HCT116 (cell line): ENCODE data around the gene SPSB3. TPM values are rescaled to one million over a fixed set of nuclear protein-coding genes. Genes with fewer than 3 reads are reported as not detected.

Source experiments
- ATAC-seq: fragments of 200-7000 bp; cut with Tn5 transposase; 2 replicates; pipeline ENCODE4 v1.9.1; 2020; ENCODE audit warnings: mild to moderate bottlenecking, moderate library complexity
- BruUV-seq: library from RNA; stranded (reverse); fragments of 400-500 nt; replicated peaks from 2 replicates; lab custom pipeline; 2021; lab: Mats Ljungman, UMichigan
- CTCF ChIA-PET: fragments of 300-600 bp; sonication (Branson Sonifier 250); formaldehyde crosslinking; loops from one replicate; lab custom pipeline; 2021; ENCODE audit warnings: antibody characterized with exemption; lab: Charles Lee
- POLR2A ChIA-PET: fragments of 300-600, 350-600 bp; sonication (Branson Sonifier 250); formaldehyde crosslinking; loops from one replicate; lab custom pipeline; 2021; ENCODE audit warnings: antibody characterized with exemption; lab: Charles Lee
- RAD21 ChIA-PET, 2 experiments: fragments of 300-600 bp; sonication (Branson Sonifier 250); formaldehyde crosslinking; loops; one replicate each; lab custom pipeline; 2023; ENCODE audit warnings: low total read pairs in 2 of 2; ENCODE audit not compliant: uncharacterized antibody in 2 of 2, unreplicated experiment in 2 of 2, low non-redundant PET in 1 of 2; lab: Charles Lee
- DNase-seq: peaks from one replicate; pipeline ENCODE4 v3.0.0-alpha.2; 2010; ENCODE audit warnings: low read depth, low spot score
- H2AFZ ChIP-seq: fragments of 200-600 bp; shearing (Covaris generic), sonication (generic); 2 replicates; pipeline ENCODE4 v1.6.1; 2017; ENCODE audit warnings: low read depth, mixed run types, mixed read lengths, antibody characterized with exemption, low read length; ENCODE audit not compliant: poor library complexity, severe bottlenecking
- H3K27ac ChIP-seq: 2 replicates; pipeline ENCODE4 v1.5.1; 2012; ENCODE audit warnings: low read depth, low read length
- H3K27me3 ChIP-seq: fragments of 200-600 bp; sonication (generic); 2 replicates; pipeline ENCODE4 v1.6.1; 2016; ENCODE audit warnings: mixed run types, low read length, mixed read lengths; ENCODE audit not compliant: insufficient read depth
- H3K36me3 ChIP-seq, 2 experiments: fragments of 200-500 bp in 1 of 2; fragments of 200-600 bp in 1 of 2; sonication (Bioruptor generic) in 1 of 2; sonication (generic) in 1 of 2; 2 replicates each; pipeline versions ENCODE4 v1.5.1 to v1.6.1; 2014 to 2016; ENCODE audit warnings: low read length in 2 of 2, inconsistent platforms in 1 of 2, mixed read lengths in 1 of 2, mixed run types in 1 of 2; ENCODE audit not compliant: insufficient read depth in 2 of 2, control insufficient read depth in 1 of 2
- H3K4me1 ChIP-seq, 2 experiments: fragments of 200-600 bp in 1 of 2; sonication (generic) in 1 of 2; 2 replicates each; pipeline versions ENCODE4 v1.5.1 to v1.6.1; 2012 to 2017; ENCODE audit warnings: low read length in 2 of 2, inconsistent platforms in 1 of 2, mild to moderate bottlenecking in 1 of 2, mixed read lengths in 1 of 2, mixed run types in 1 of 2, moderate library complexity in 1 of 2; ENCODE audit not compliant: insufficient read depth in 2 of 2, control insufficient read depth in 1 of 2
- H3K4me2 ChIP-seq: fragments of 200-600 bp; sonication (generic); 2 replicates; pipeline ENCODE4 v1.6.1; 2017; ENCODE audit warnings: mixed run types, low read length, mixed read lengths
- H3K4me3 ChIP-seq, 2 experiments: fragments of 200-600 bp in 1 of 2; sonication (generic) in 1 of 2; replicated peaks in 1 of 2; 2 replicates each; pipeline ENCODE4 v1.5.1; 2011 to 2016; ENCODE audit warnings: low read length in 2 of 2, control low read depth in 1 of 2, low read depth in 1 of 2, mild to moderate bottlenecking in 1 of 2, mixed read lengths in 1 of 2, mixed run types in 1 of 2
- H3K79me2 ChIP-seq: fragments of 200-600 bp; sonication (generic); 2 replicates; pipeline ENCODE4 v1.6.1; 2017; ENCODE audit warnings: mild to moderate bottlenecking, mixed run types, low read length, moderate library complexity, mixed read lengths; ENCODE audit not compliant: insufficient read depth
- H3K9ac ChIP-seq: fragments of 200-600 bp; sonication (generic); 2 replicates; pipeline ENCODE4 v1.6.1; 2016; ENCODE audit warnings: low read length, mixed read lengths
- H3K9me2 ChIP-seq: fragments of 200-600 bp; sonication (generic), shearing (Covaris generic); 2 replicates; pipeline ENCODE4 v1.6.1; 2017; ENCODE audit warnings: mixed run types, mild to moderate bottlenecking, moderate library complexity; ENCODE audit not compliant: insufficient read depth
- H3K9me3 ChIP-seq, 2 experiments: fragments of 200-500 bp in 1 of 2; fragments of 200-600 bp in 1 of 2; sonication (Bioruptor generic) in 1 of 2; sonication (generic) in 1 of 2; 2 replicates each; pipeline ENCODE4 v1.6.1; 2014 to 2017; ENCODE audit warnings: low read length in 2 of 2, mixed read lengths in 2 of 2, inconsistent platforms in 1 of 2, low read depth in 1 of 2, mild to moderate bottlenecking in 1 of 2, mixed run types in 1 of 2, moderate library complexity in 1 of 2; ENCODE audit not compliant: control insufficient read depth in 1 of 2, insufficient read depth in 1 of 2
- H4K20me1 ChIP-seq: fragments of 200-600 bp; sonication (generic), shearing (Covaris generic); 2 replicates; pipeline ENCODE4 v1.6.1; 2017; ENCODE audit warnings: mixed run types, mild to moderate bottlenecking, moderate library complexity; ENCODE audit not compliant: insufficient read depth
- EZH2 ChIP-seq: fragments of 200-600 bp; sonication (generic); IDR thresholded peaks from 2 replicates; pipeline ENCODE4 v1.6.1; 2017; ENCODE audit warnings: antibody characterized with exemption, mixed run types
- EZH2phosphoT487 ChIP-seq: fragments of 200-600 bp; IDR thresholded peaks from 2 replicates; pipeline ENCODE4 v1.6.1; 2018; ENCODE audit warnings: antibody characterized with exemption, borderline replicate concordance
- POLR2A ChIP-seq: IDR thresholded peaks from 2 replicates; pipeline ENCODE4 v1.7.0; 2011; ENCODE audit warnings: borderline replicate concordance; ENCODE audit not compliant: insufficient read depth, insufficient read length; ENCODE audit errors: extremely low read depth
- RAD21 ChIP-seq: IDR thresholded peaks from 2 replicates; pipeline ENCODE4 v1.6.1; 2012; ENCODE audit warnings: low read depth, mild to moderate bottlenecking
- SIN3A ChIP-seq: IDR thresholded peaks from 2 replicates; pipeline ENCODE4 v1.6.1; 2012; ENCODE audit warnings: low read depth
- YY1 ChIP-seq: IDR thresholded peaks from 2 replicates; pipeline ENCODE4 v1.6.1; 2011; ENCODE audit warnings: low read length, low read depth, moderate library complexity, mild to moderate bottlenecking; ENCODE audit not compliant: insufficient replicate concordance; ENCODE audit errors: extremely low read depth
- intact Hi-C: fragments of 100-400 bp; cut with micrococcal nuclease; formaldehyde crosslinking; loops from 2 replicates; pipeline ENCODE4 v1.10.0; 2022
- total RNA-seq: library from RNA; stranded (reverse); gene quantifications from one replicate; pipeline ENCODE4 v1.2.1, GENCODE V29; 2021; ENCODE audit not compliant: unreplicated experiment

The SPSB3 gene
- total RNA-seq, 1 experiment from 2014 or later = 31.6 TPM

- CTCF ChIA-PET = interaction anchor here (1.3 to 1.7 kb wide), 2 partner anchors 9 to 68 kb away, joined by 3 to 9 read pairs; partner anchors contain the start of genes MAPK8IP3, NUBP2 and SPSB3
- intact Hi-C loops = loop anchor here (1.0 kb wide), 1 partner anchor 8 kb away; the partner anchor contains the start of genes NUBP2 and SPSB3
- peaks cover 14 to 29% of the 10 kb centered on the region in 2 experiments for H3K4me1 ChIP-seq
- H3K27me3 ChIP-seq = no peaks in the 10 kb centered on the region
- no peaks in the 10 kb centered on the region for H3K9me3 ChIP-seq
- peak overlapping the region; percentile 88 to 97 for H3K4me3 ChIP-seq
- TF ChIP-seq POLR2A (no peak), EZH2phosphoT487 (no peak), EZH2 (no peak), RAD21 (no peak), SIN3A (no peak), YY1 (no peak)
- DNase-seq (no peak), ATAC-seq (no peak)
- H3K79me2 ChIP-seq = peaks cover 52% of the 10 kb centered on the region
- POLR2A ChIA-PET = no interaction called here
- TSS peak; percentile 20 for BruUV-seq
- peaks cover 5% of the 10 kb centered on the region; the same call in 1 of the 2 replicates for H4K20me1 ChIP-seq
- H3K4me2 ChIP-seq = peak overlapping the region; percentile 100
- no peaks in the 10 kb centered on the region for H3K9me2 ChIP-seq
- no peak overlapping the region for H2AFZ ChIP-seq
- RAD21 ChIA-PET = no interaction called here
- peak overlapping the region; percentile 93 for H3K9ac ChIP-seq
- H3K27ac ChIP-seq = peak overlapping the region; percentile 95
- H3K36me3 ChIP-seq = peaks cover 0 to 8% of the 10 kb centered on the region in 2 experiments; a peak in 3 of 4 replicates
Measured at GRCh38 chr16:1773703-1774447, 8.5 kb downstream of the SPSB3 start.
